Measurements from ENCODE around the gene C8B.

The C8B gene

DNA sequence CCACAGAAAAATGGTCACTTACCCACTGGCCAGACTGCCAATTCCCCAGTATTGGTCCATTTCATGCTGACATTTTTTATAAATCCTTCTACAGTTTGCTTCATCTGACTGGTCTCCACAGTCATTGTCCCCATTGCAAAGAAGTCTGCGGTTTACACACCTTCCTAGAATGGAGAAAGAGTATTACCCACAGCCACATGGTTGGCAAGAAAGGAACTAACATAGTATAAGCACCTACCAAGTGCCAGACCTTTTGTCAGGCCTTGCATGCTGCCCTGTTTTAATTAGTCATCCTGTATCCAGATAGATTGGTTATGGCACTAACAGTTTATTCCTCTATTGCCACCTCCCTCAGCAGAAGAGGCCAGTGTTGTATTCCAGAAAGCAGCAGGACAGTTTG lies 11.2 kb downstream of the C8B start:
- Histone ChIP-seq H3K4me3 (ENCODE audit: low read length) (no peak overlapping the region), H3K27me3 (replicated peaks; ENCODE audit: control insufficient read depth, insufficient read depth, low read length) (peaks cover 2% of the 10 kb centered on the region), H3K9me3 (ENCODE audit: control insufficient read depth, low read length) (no peaks in the 10 kb centered on the region), H3K9ac (ENCODE audit: low read length) (no peak overlapping the region), H3K4me1 (ENCODE audit: control insufficient read depth, insufficient read depth, low read length) (peaks cover 11% of the 10 kb centered on the region), H3K36me3 (ENCODE audit: control insufficient read depth, insufficient read depth, low read length, severe bottlenecking) (no peaks in the 10 kb centered on the region)
- no peak for DNase-seq (ENCODE audit: low read depth)

DNA sequence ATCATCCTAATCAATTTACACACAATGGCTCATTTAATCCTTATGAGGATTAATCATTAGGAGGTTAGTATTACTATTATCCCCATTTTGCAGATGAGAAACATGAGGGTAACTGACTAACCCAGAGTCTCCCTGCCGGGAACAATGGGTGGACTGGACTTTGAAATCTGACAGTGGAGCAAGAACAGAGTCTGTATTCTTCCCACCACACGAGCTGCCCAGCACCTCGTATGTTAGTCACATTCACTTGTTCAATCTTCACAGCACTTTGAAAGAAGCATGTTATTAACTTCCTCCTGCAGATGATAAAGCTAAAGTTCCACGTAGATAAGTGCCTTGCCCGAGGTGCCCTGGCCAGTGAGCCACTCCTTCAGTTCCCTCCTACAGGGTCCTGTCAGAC lies 12.4 kb downstream of the C8B start:
- Histone ChIP-seq H3K4me3 (ENCODE audit: low read length) (no peak overlapping the region), H3K36me3 (ENCODE audit: control insufficient read depth, insufficient read depth, low read length, severe bottlenecking) (no peaks in the 10 kb centered on the region), H3K27me3 (replicated peaks; ENCODE audit: control insufficient read depth, insufficient read depth, low read length) (peaks cover 2% of the 10 kb centered on the region), H3K9me3 (ENCODE audit: control insufficient read depth, low read length) (no peaks in the 10 kb centered on the region), H3K4me1 (ENCODE audit: control insufficient read depth, insufficient read depth, low read length) (peaks cover 16% of the 10 kb centered on the region), H3K9ac (ENCODE audit: low read length) (no peak overlapping the region)
- no peak for DNase-seq (ENCODE audit: low read depth)

DNA sequence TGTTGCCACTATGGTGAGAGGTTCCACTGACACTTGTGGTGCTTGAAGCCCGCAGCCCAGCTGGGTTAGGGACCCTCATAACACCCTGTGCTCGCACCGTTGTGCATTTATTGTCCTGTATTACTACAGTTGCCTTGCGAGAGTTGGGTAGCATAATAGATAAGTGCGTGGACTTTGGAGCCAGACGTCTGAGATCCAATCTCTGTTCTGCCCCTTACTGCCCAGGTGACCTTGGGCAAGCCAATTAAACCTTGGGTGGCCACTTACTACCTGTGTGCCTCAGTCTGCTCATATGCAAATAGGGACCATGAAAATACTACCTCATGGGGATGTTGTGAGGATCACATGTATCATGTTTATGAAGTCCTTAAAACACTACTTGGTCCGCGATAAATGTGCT lies 13.3 kb downstream of the C8B start:
- DNase-seq (ENCODE audit: low read depth), result no peak
- peaks cover 2% of the 10 kb centered on the region for H3K27me3 ChIP-seq (replicated peaks; ENCODE audit: control insufficient read depth, insufficient read depth, low read length)
- H3K9ac ChIP-seq (ENCODE audit: low read length), result no peak overlapping the region
- no peak overlapping the region for H3K4me3 ChIP-seq (ENCODE audit: low read length)
- no peaks in the 10 kb centered on the region for H3K9me3 ChIP-seq (ENCODE audit: control insufficient read depth, low read length)
- no peaks in the 10 kb centered on the region for H3K36me3 ChIP-seq (ENCODE audit: control insufficient read depth, insufficient read depth, low read length, severe bottlenecking)
- peaks cover 14% of the 10 kb centered on the region for H3K4me1 ChIP-seq (ENCODE audit: control insufficient read depth, insufficient read depth, low read length)

DNA sequence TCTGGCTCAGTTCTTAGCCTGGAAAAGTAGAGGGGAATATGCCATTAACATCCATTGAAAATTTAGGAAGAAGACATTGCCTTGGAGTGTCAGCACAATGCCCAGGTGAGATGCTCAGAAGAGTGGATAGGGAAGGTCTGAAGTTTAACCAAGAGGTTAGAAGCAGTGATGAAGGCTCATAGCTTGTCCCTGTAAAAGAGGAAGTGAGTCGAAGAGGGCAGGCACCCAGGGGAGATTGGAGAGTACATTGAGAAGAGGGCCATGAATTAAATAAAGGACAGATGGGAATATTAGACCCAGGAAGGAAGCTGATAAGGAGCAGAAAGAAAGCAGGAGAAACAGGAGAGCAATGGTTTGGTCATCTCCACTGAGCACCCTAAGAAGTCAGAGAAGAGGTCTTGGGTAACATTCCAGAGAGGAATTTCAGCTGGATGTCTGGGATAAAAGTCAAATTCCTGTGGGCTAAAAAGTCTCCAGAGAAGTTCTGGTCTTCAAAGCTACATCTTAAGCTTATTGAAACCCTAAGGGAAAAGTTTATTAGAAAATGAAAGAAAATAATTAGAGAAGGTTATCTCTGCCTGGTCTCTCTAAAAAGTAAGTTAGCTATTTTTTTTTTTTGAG lies 17.3 kb downstream of the C8B start:
- peaks cover 19% of the 10 kb centered on the region for H3K4me1 ChIP-seq (ENCODE audit: control insufficient read depth, insufficient read depth, low read length)
- H3K9me3 ChIP-seq (ENCODE audit: control insufficient read depth, low read length), result no peaks in the 10 kb centered on the region
- peak; percentile 25 for DNase-seq (ENCODE audit: low read depth)
- no peaks in the 10 kb centered on the region for H3K27me3 ChIP-seq (replicated peaks; ENCODE audit: control insufficient read depth, insufficient read depth, low read length)
- no peaks in the 10 kb centered on the region for H3K36me3 ChIP-seq (ENCODE audit: control insufficient read depth, insufficient read depth, low read length, severe bottlenecking)
- H3K9ac ChIP-seq (ENCODE audit: low read length), result no peak overlapping the region
- peak overlapping the region; percentile 36 for H3K4me3 ChIP-seq (ENCODE audit: low read length)

DNA sequence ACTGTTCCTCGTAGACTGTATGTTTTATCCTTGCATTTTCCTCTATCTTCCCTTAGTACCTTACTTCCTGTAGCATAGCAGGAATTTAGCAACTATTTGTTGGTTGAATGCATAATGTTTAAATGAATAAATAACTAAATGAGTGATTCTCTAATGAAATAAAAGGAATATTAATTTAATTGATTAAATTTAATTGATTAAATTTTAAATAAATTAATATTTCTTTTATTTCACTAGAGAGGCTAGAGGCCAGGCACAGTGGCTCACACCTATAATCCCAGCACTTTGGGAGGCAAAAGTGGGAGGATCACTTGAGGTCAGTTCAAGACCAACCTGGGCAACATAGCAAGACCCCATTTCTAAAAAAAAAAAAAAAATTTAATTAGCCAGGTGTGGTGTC lies 25.8 kb downstream of the C8B start:
- no peak overlapping the region for H3K9ac ChIP-seq (ENCODE audit: low read length)
- H3K36me3 ChIP-seq (ENCODE audit: control insufficient read depth, insufficient read depth, low read length, severe bottlenecking), result no peaks in the 10 kb centered on the region
- no peaks in the 10 kb centered on the region for H3K9me3 ChIP-seq (ENCODE audit: control insufficient read depth, low read length)
- no peak overlapping the region for H3K4me3 ChIP-seq (ENCODE audit: low read length)
- H3K4me1 ChIP-seq (ENCODE audit: control insufficient read depth, insufficient read depth, low read length), result peaks cover 11% of the 10 kb centered on the region
- H3K27me3 ChIP-seq (replicated peaks; ENCODE audit: control insufficient read depth, insufficient read depth, low read length), result no peaks in the 10 kb centered on the region
- DNase-seq (ENCODE audit: low read depth), result no peak

DNA sequence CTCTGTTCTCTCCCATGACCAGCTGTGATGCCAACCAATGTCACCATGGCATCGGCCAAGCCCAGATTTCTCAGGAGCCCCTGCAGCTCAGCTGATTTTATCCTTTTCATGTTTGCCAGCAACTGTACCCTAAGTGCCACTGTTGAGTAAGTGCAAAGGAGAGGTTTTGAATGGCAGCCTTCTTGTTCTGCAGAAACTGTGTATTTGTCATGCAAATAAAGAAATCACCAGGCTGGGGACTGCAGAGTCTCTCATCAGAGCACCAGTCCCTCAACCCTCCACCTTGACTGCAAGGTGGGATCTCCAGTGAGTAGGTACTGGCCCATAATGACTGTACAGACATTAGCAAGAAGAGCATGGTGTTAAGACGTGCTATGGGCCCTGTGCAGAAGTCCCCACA lies 26.6 kb downstream of the C8B start:
- H3K27me3 ChIP-seq (replicated peaks; ENCODE audit: control insufficient read depth, insufficient read depth, low read length), result no peaks in the 10 kb centered on the region
- H3K4me1 ChIP-seq (ENCODE audit: control insufficient read depth, insufficient read depth, low read length), result peaks cover 16% of the 10 kb centered on the region
- DNase-seq (ENCODE audit: low read depth), result no peak
- no peaks in the 10 kb centered on the region for H3K9me3 ChIP-seq (ENCODE audit: control insufficient read depth, low read length)
- no peak overlapping the region for H3K9ac ChIP-seq (ENCODE audit: low read length)
- no peaks in the 10 kb centered on the region for H3K36me3 ChIP-seq (ENCODE audit: control insufficient read depth, insufficient read depth, low read length, severe bottlenecking)
- H3K4me3 ChIP-seq (ENCODE audit: low read length), result no peak overlapping the region

DNA sequence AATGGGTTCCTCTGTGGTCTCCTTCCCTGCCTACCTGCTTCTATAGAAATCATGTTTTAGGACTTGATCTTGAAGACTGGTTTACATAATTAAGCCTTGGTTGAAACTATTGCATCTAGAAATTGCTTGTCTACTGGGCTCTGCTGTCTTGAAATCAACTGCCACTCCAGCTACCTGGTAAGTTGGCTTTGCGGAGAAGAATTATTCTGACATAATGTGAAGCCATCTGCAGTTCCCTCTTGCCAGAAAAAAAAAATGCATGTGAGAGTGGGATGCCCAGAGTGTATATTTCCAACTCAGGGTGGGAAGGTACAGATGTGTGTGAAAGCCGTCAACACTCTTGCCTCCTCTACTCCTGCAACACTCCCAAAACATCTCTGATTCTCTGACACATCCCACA lies 27.2 kb downstream of the C8B start:
- Histone ChIP-seq H3K4me3 (ENCODE audit: low read length) (no peak overlapping the region), H3K9ac (ENCODE audit: low read length) (no peak overlapping the region), H3K27me3 (replicated peaks; ENCODE audit: control insufficient read depth, insufficient read depth, low read length) (no peaks in the 10 kb centered on the region), H3K9me3 (ENCODE audit: control insufficient read depth, low read length) (no peaks in the 10 kb centered on the region), H3K4me1 (ENCODE audit: control insufficient read depth, insufficient read depth, low read length) (peaks cover 20% of the 10 kb centered on the region), H3K36me3 (ENCODE audit: control insufficient read depth, insufficient read depth, low read length, severe bottlenecking) (no peaks in the 10 kb centered on the region)
- no peak for DNase-seq (ENCODE audit: low read depth)

DNA sequence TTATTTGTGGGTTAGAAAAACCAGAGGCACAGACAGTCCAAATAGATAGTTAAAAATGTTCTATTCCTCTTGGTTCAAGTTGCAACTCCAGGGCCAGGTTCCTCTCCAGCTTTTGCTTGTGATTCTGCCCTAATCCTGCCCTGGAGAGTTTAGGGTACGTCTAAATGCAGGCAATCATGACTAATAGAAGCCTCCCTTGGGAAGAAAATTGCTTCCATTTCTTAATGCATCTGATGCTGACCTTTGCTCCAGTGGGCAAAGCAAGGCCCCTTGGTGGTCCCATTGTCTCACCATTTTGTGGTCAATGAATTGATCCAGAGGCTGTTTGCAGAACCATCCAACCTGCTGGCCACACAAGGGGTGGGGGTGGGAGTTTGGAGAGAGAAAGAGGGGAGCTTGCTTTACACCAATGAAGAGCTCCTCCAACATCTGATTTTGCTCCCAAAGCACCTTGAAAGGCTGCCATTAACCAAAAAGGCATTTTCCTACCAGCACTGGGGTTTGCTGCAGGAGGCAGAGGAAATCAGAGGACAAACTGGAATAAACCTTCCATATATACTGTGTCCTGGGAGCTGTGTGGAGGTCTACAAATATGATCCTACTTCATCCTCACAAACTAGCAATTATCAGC lies 31.3 kb downstream of the C8B start:
- no peaks in the 10 kb centered on the region for H3K36me3 ChIP-seq (ENCODE audit: control insufficient read depth, insufficient read depth, low read length, severe bottlenecking)
- peaks cover 32% of the 10 kb centered on the region for H3K4me1 ChIP-seq (ENCODE audit: control insufficient read depth, insufficient read depth, low read length)
- DNase-seq (ENCODE audit: low read depth), result no peak
- H3K4me3 ChIP-seq (ENCODE audit: low read length), result peak overlapping the region; percentile 36
- no peak overlapping the region for H3K9ac ChIP-seq (ENCODE audit: low read length)
- no peaks in the 10 kb centered on the region for H3K9me3 ChIP-seq (ENCODE audit: control insufficient read depth, low read length)
- H3K27me3 ChIP-seq (replicated peaks; ENCODE audit: control insufficient read depth, insufficient read depth, low read length), result no peaks in the 10 kb centered on the region

DNA sequence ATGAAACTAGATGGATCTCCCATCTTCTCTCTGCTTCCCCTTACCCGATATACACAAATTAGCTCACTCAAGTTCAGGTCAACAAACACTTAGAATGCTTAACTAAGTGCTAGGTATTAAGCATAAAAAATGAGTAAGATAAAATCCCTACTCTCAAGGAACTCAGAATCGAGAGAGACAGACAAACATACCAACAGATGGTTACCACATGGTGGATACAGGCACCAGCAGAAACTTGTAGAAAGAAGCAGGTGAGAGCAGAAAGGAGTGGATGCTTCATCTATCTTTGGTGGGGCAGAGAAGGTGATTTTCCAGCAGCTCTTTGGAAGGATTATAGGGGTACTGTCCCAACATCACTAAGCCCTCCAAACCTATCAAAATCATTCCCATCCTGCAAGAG lies 32.2 kb downstream of the C8B start:
- Histone ChIP-seq H3K9me3 (ENCODE audit: control insufficient read depth, low read length) (peaks cover 3% of the 10 kb centered on the region), H3K27me3 (replicated peaks; ENCODE audit: control insufficient read depth, insufficient read depth, low read length) (no peaks in the 10 kb centered on the region), H3K36me3 (ENCODE audit: control insufficient read depth, insufficient read depth, low read length, severe bottlenecking) (no peaks in the 10 kb centered on the region), H3K4me1 (ENCODE audit: control insufficient read depth, insufficient read depth, low read length) (peaks cover 32% of the 10 kb centered on the region), H3K4me3 (ENCODE audit: low read length) (no peak overlapping the region), H3K9ac (ENCODE audit: low read length) (no peak overlapping the region)
- no peak for DNase-seq (ENCODE audit: low read depth)

DNA sequence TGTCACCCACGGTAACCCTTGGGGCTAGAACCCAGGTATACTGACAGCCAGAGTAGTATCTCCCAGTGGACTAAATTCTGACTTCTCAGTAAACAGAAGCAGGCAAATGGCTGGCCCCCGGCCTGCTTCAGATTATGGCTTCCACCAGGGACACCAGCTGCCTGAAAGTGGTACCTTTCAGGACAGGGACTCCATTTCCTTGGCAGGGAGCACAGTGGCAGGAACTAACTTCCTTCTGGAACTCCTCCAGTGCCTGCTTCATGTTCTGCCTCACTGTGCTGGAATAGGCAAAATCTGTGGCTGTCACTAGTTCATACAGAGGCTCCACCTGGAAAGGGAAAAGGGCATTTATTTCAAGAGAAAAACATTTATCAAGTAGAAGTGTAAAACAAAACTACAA lies 32.7 kb downstream of the C8B start:
- peaks cover 32% of the 10 kb centered on the region for H3K4me1 ChIP-seq (ENCODE audit: control insufficient read depth, insufficient read depth, low read length)
- H3K9ac ChIP-seq (ENCODE audit: low read length), result no peak overlapping the region
- no peaks in the 10 kb centered on the region for H3K27me3 ChIP-seq (replicated peaks; ENCODE audit: control insufficient read depth, insufficient read depth, low read length)
- peaks cover 5% of the 10 kb centered on the region for H3K9me3 ChIP-seq (ENCODE audit: control insufficient read depth, low read length)
- no peaks in the 10 kb centered on the region for H3K36me3 ChIP-seq (ENCODE audit: control insufficient read depth, insufficient read depth, low read length, severe bottlenecking)
- no peak for DNase-seq (ENCODE audit: low read depth)
- H3K4me3 ChIP-seq (ENCODE audit: low read length), result no peak overlapping the region

DNA sequence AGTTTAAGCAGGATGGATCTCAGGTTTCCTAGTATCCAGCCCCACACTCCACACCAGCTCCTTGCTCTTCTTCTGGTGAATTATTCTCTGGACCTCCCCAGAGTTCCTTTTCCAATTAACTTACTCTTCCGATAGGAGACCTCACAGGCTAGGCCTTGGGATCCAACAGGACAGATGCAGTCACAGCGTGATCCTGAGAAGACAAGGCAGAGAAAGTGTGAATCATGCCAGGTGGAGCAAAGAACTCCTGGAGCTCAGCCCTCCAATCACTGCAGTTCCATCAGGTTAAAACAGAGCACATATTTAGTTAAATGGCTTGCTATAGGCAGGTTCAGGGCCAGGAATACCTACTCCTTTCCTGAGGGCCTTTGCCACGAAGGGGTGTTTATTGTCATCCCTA lies 34.1 kb downstream of the C8B start:
- DNase-seq (ENCODE audit: low read depth), result no peak

DNA sequence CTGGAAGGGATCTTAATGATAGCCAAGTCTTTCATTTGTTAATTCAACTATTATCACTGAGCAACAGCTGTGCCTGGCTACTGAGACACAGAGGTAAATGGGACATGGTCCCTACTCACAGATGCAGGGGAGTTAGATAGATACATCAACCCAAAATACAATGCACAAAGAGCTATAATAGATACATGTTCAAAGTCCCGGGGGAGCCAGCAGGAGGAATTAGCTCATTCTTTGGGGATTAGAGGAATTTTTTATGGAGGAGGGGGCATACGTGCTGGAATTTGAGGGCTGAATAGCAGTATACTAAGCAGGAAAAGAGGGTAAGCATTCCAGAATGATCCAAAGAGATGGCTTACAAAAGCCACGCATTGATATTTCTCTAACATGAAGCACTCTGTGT lies 34.6 kb downstream of the C8B start:
- Histone ChIP-seq H3K4me3 (ENCODE audit: low read length) (no peak overlapping the region), H3K36me3 (ENCODE audit: control insufficient read depth, insufficient read depth, low read length, severe bottlenecking) (no peaks in the 10 kb centered on the region), H3K9me3 (ENCODE audit: control insufficient read depth, low read length) (peaks cover 5% of the 10 kb centered on the region), H3K27me3 (replicated peaks; ENCODE audit: control insufficient read depth, insufficient read depth, low read length) (no peaks in the 10 kb centered on the region), H3K9ac (ENCODE audit: low read length) (no peak overlapping the region), H3K4me1 (ENCODE audit: control insufficient read depth, insufficient read depth, low read length) (peaks cover 32% of the 10 kb centered on the region)
- DNase-seq (ENCODE audit: low read depth), result no peak

More for the DNA sequence above, 34.1 kb downstream of the C8B start:
- Histone ChIP-seq H3K4me1 (ENCODE audit: control insufficient read depth, insufficient read depth, low read length) (peaks cover 32% of the 10 kb centered on the region), H3K9me3 (ENCODE audit: control insufficient read depth, low read length) (peaks cover 5% of the 10 kb centered on the region), H3K36me3 (ENCODE audit: control insufficient read depth, insufficient read depth, low read length, severe bottlenecking) (no peaks in the 10 kb centered on the region), H3K4me3 (ENCODE audit: low read length) (no peak overlapping the region), H3K9ac (ENCODE audit: low read length) (no peak overlapping the region), H3K27me3 (replicated peaks; ENCODE audit: control insufficient read depth, insufficient read depth, low read length) (no peaks in the 10 kb centered on the region)
